Fibroblast of lung (primary cell): ENCODE measurements around the gene TBC1D22B.

Experiments
- CTCF ChIP-seq, 2 donors: IDR thresholded peaks in 1 of 2; conservative IDR thresholded peaks in 1 of 2; 1 replicate in 1 of 2; 2 replicates in 1 of 2; pipeline ENCODE4 v1.5.1; 2011 to 2012; ENCODE audit warnings: low read length in 2 of 2, control low read depth in 1 of 2, inconsistent platforms in 1 of 2, low read depth in 1 of 2, mild to moderate bottlenecking in 1 of 2
- EZH2 ChIP-seq: IDR thresholded peaks from 2 replicates; pipeline ENCODE4 v1.5.1; 2012; ENCODE audit warnings: low read length, control low read depth, mild to moderate bottlenecking; ENCODE audit errors: missing control alignments

- TF ChIP-seq CTCF (conservative IDR thresholded peaks at IDR 0.05 in 1 of 2, IDR thresholded peaks at IDR 0.05 in 1 of 2; ENCODE audit: low read depth in 1 of 2, low read length in 2 of 2) (no peak), EZH2 (no peak)
Measured at GRCh38 chr6:37261198-37261597, 3.6 kb downstream of the TBC1D22B start.
